GM21360 (cell line): ENCODE results near the gene NGEF.

Source experiments
- ATAC-seq: cut with Tn5 transposase; IDR thresholded peaks from one replicate; pipeline ENCODE4 v1.9.1; 2021; ENCODE audit warnings: mild to moderate bottlenecking, moderate library complexity; ENCODE audit not compliant: unreplicated experiment

NGEF gene

DNA sequence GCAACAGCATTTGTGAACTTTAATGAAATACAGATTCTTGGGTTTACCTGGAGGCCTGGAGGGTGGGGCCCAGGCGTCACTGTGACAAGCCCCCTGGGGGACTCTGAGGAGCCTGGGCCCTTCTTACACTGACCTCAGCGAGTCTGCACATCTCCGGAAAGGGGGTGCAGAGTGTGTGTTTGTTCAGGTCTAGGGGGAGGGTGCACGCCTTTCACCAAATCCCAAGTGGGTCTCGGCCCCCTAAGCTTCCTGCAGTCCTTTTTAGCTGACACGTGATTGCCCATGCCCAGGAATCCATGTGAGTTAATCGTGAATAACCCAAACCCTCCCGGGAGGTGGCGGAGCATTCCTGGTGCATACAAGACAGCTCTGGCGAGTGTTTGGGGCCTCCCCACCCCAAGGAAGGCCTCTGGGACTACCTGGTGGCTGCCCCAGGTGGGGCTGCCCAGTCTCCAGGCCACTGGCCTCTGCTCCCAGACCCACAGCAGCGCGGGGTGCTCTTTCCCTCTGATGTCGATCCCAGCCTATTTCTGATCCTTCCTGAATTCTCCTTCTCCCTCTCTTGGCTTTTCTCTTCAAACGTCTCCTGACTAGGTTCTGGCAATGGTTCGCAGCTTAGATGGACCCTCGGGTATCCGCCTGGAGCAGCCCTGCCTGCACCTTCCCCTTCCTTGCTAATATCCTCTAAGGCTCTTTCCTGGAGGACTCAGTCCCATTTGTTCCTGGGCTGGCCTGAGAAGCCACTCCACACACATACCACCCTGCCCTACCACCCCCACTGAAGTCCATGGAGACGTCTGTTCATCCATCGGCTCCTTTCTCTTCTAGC lies 10.0 kb downstream of the NGEF start:
- ATAC-seq, result no peak

DNA sequence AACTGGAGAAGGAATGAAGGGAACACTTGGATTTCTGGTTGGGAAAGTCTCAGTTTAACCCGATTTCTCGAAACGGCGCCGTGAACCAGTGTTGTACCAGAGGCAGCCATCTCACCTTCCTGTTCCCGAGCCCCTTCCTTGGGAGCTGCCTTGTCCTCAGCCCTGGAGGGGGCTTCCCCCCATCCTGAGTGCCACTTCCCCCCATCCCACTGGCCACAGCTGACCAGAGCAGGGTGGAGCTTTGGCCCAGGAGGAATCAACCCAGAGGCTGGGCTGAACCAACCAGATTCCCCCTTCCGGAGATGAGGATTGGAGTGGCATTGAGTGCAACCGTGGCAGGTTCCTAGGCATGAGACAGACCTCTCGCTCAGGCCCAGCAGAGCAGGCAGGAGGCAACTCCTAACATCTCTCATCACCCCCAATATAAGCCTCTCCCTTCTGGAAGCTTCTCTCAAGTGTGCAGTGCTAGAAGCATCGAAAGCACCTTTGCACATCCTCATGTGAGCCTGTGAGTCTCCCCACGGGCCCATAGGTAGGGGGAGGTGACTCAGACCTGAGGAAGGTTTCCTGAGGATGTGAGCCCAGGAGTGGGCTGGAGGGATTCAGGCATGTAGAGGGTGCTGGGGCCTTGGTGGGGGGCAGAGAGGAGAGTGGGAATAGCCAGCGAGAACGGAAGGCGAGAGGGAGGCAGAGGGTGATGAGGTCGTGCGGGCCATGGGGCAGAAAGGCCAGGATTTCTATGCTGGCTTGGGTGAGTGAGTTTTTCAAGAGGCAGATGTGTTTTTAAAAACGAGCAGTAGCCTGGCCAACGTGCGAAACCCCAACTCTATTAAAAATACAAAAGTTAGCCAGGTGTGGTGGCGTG lies 11.9 kb downstream of the NGEF start:
- no peak for ATAC-seq

DNA sequence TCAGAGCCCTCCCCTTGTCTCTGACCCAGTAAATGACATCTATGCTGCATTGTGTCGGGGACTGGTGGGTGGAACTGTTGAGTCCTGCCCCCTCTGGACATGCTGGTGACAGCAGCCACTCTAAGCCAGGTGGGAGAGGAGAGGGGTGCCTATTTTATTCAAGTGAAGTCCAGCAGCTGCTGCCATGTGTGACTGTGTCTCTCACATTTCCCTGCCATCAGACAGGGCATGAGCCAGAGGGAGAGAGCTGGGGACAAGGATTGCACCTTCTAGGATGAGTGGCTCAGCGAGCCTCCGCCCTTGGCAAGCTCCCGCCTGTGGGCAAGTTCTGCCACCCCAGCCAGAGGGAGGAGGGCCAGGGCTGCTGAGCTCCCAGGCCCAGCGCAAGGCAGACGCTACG lies 13.7 kb downstream of the NGEF start:
- no peak for ATAC-seq

DNA sequence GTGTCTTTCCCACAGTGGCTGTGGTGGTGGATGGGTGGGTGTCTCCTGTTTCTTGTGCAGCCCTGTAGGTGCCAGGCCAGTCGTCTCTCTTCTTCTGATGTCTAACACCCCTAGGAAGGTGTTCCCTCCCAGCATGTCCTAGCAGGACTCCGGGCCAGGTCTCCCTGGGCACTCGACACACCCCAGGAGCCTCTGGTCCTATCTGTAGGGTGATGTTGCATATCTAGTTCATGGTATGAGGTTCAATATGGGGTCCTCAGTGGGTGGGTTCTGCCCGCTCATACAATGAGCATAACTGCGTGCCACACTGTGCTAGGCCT lies 14.4 kb downstream of the NGEF start:
- no peak for ATAC-seq

DNA sequence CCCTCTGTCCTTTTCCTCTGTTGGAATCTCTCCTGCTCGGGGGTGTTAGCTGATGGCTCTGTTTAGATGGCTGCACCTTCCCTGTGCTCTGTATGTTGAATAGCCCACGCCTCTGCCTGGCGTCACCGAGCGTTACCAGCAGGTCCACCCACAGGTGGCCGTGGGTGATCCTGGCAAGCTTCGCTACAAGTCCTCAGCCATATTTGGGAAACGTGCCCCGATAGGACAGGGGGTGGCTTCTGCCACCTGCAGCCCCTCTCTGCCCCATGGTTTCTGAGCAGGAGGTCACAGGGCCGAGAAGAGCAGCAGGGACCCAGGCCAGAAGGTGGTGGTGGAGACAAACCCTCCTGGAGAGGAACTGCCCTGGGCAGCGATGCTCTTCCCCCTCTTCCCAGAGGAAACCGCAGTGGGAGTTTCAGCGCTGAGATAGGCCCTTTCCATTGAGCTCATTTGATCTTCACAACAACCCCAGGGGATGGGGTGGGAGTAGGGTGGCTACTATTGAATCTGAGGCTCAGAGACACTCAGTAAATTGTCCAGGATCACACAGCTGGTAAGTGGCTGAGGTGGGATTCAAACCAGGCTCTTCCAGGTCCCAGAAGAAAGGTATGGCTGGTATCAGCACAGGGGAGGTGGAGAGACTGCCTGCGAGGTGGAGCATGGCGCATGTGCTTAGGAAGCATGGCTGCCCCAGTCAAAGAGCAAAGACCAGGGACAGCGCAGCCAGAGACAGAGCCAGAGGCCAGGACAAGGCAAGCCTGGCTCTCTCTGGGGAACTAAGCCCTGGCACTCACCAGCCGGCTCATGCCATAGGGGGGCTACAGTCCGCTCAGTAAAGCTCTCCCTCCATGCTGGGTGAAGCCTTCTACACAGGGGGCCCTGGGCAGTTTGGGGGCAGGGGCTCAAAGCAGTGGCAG lies 15.0 kb downstream of the NGEF start:
- no peak for ATAC-seq

DNA sequence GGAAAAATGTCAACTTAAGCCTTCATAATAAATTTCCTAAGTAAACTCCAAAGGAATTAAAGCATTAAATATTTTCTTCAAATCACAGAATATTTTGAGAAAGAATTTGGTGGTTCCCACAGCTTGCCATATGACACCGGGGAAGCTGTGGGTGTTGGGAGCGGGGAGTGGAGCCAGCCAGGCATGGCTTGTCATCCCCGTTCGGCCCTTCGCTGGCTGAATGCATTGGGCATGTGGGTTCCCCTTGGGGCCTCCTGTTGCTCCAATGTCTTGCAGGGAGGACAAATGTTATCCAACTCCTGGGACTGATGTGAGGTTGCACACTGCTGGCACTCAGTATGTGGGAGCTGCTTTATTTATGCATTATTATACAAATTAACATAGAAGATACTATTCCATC lies 18.6 kb downstream of the NGEF start:
- no peak for ATAC-seq

DNA sequence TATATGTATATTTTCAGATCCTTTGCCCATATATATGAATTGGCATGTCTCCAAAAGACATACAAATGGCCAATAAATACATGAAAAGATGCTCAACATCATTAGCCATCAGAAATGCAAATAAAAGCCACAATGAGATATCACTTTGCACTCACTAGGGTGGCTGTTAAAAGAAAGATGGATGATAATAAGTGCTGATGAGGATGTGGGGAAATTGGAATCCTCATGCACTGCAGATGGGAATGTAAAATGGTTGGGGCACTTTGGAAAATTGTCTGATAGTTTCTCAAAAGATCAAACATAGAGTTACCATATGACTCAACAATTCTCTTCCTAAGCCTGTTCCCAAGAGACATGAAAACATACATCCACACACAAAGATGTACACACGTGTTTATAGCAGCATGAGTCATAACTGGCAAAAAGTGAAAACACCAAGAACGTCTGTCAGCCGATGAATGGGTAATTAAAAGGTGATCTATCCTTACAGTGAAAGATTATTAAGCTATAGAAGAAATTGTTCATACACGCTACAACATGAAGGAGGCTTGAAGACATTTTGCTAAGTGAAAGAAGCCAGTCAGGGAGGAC lies 19.7 kb downstream of the NGEF start:
- no peak for ATAC-seq

DNA sequence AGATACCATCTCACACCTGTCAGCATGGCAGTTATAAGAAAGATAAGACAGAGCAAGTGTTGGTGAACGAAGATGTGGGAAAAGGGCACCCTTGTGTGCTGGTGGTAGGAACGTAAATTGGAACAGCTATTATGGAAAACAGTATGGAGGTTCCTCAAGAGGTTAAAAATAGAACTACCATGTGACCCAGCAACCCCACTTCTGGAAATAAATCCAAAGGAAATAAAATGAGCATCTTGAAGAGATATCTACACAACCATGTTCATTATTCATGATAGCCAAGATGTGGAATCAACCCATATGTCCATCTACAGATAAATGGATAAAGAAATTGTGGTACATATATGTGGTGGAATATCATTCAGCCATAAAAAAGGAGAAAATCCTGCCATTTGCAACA lies 26.9 kb downstream of the NGEF start:
- no peak for ATAC-seq

DNA sequence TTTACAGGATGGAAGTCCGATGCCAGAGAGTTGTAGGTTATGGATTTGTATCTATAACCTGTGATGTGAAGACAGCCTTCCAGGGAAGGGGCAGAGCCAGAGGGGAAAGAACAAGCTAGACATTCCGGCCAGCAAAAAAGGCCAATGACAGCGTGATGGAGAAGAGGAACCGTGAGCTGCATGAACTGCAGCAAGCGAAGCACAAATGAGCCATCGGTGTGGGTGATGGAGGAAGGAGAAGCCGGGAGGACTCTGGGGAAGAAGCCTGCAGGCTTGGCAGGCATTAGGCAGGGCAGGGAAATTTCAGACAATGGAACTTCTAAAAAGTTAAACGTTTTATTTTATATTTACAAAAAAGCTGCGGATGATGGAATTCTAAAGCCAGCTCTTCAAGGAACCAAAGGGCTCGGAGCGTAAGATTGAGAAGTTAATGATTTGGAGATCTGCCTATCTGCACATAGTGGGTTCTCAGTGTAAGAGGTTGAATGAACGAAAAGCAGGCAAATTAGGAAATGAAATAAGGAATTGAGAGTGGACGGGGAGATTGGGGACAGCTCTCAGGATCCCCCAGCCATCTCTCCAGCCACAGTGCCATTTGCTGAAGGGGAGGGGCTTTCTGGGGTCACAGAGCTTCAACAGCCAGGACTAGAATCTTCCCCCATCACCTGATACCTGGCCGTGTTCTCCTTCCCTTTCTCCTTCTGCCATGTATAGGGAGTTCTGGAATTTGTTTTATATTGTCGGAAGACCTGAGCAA lies 28.4 kb downstream of the NGEF start:
- no peak for ATAC-seq

DNA sequence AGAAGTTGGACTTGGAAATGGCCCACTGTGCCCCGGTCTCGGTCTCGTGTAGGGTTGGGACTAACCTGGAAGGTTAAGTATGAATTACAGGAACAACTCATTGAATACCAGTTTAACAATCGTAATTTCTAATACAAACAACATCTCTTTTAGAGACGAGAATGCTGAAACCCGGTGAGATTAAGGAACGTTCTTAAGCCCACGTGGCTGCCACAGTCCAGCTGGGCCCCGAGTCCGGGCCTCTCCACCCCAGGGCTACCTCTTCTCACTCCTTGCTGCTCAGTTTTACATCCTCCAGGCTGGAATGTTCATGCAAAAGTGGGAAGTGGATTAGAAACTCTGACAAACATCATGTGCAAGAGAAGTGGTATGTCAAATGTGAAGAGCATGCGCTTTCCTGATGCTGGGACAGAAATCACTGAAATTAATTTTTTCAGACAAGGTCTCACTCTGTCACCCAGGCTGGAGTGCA lies 29.4 kb downstream of the NGEF start:
- ATAC-seq, result no peak

DNA sequence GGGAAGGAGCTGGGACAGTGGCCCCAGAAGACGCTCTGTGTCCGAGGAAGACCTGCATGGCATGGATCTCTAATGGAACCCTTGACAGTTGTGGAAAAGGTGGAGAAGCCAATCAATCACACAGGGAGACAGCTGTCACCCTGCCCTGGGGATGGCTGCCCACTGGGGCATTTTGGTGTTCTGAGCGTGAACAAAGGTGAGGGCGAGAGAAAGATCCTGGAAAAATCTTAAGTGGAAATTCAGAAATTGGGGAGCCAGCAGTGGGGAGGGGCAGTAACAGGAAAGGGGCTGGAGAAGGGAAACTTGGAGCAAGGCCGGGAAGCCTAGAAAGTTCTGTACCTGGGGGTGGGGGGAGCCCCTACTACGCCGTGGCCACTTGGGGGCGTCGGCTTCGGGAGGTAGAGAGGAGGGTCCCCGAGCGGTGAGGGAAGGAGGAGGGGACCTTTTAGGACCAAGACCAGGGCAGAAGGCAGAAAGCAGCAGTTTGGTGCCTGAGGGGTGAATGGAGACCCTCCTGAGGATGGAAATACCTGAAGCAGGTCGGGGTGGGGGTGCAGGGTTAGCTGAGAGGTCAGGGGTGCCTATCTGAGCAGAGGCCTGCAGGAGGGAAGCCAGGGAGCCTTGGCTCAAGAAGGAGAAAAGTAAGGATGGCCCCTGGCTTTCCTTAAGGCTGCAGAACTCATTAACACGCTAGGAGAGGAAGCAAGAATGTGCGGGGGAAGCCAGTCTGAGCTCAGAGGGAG lies 30.0 kb downstream of the NGEF start:
- no peak for ATAC-seq

DNA sequence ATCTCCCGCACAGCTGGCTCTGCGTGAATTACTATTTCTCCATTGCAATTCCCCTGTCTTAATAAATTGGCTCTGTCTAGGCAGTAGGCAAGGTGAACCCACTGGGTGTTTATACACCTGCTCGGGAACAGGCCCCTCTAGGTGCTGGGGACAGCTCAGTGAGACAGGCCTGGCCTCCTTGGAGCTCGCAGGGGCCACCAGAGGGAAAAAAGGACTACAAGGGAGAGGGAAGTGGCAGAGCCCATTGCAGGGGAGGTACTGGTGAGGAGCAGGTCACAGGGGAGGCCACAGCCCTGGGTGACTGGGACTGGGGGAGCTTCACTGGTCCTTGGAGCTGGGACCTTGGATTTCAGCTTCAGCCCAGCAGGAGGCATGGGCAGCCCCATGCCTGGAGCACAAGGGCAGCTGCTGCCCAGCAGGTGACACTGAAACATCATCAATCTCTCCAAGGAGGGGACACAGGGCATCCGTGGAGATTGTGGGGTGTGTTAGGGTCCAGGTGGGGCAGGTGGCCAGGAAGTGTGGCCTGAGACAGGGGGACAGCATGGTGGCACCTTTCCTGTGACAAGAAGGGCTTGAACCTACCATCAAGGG lies 31.2 kb downstream of the NGEF start:
- no peak for ATAC-seq

DNA sequence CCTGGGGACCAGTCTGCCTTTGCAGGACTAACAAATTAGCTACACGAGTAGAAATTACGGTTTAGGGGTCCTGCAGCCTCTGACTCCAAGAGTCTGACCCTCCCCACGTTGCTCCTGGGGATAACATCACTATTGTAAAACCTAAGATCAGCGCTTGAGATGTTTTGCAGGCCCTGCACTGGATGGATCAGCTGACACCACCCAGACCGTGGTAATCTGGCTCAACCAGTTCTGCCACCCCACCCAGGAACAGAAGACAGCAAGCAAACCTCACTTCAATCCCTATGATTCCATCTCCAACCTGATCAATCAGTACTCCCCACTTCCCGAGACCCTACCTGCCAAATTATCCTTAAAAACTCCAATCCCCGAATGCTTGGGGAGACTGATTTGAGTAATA lies 31.7 kb downstream of the NGEF start:
- no peak for ATAC-seq

DNA sequence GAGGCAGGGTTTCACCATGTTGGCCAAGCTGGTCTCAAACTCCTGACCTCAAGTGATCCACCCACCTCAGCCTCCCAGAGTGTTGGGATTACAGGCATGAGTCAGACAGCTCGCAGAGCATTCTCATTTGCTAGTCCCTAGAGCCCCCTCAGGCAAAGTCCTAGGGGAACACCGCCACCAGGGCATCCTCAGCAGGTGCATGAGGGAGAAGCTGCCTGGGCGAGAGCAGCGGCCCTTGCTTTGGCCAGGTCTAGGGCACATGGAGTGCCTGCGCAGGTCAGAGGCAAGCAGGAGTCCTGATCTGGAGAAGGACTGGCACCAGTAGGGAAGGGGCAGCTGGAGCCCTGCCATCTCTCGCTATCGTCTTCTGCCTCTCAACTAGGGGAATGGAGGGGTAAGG lies 32.4 kb downstream of the NGEF start:
- no peak for ATAC-seq

DNA sequence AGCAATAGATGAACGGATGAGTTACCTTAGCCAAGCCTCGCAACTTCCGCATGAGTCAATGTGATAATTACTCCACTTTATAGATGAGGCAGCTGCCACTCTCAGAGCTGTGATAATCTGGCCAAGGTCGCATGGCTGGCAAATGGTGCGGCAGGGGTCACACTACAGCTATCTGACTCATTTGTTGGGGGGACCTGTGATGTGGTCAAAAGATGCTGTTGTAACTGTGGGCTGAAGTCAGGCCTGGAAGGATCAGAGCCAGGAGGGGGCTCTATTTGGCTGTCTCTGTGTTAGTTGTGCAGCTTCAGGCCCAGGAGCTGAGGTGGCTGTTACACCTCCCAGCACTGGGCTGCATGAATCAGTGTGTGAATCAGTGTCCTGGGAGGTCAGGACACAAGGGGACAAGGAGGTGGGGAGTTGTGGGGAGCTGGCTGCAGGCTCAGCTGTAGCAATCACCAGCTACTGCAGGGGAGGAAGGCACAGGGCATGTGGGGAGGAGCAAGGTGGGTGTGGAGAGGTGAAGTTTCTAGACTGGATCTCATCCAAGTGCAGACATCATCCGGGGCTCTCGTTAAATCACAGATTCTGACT lies 33.1 kb downstream of the NGEF start:
- ATAC-seq, result no peak

DNA sequence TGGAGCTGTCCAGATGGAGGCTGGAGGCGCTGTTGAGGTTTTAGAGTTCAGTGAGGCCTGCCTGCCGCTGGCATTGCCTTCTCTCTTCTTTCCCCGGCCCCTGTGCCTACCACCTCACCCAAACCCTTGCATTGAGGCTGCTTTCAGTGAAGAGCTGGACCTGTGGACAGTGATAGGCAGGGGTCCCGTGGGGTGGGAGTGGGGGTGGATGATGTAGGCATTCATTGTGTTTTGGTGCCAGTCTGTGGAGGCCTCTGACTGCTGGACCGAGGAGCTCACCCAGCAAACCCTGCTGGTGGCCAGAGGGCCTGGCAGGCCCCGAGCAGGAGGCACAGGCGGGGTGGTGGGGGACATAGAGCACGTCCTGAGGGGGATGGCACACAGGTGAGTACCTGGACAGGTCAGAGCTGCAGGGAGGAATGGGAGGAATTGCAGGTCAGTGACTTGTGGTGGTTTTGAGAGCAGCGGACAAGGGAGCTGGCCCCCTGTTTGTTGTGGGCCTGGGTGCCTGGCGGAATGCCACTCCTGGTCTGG lies 35.6 kb downstream of the NGEF start:
- ATAC-seq, result no peak

DNA sequence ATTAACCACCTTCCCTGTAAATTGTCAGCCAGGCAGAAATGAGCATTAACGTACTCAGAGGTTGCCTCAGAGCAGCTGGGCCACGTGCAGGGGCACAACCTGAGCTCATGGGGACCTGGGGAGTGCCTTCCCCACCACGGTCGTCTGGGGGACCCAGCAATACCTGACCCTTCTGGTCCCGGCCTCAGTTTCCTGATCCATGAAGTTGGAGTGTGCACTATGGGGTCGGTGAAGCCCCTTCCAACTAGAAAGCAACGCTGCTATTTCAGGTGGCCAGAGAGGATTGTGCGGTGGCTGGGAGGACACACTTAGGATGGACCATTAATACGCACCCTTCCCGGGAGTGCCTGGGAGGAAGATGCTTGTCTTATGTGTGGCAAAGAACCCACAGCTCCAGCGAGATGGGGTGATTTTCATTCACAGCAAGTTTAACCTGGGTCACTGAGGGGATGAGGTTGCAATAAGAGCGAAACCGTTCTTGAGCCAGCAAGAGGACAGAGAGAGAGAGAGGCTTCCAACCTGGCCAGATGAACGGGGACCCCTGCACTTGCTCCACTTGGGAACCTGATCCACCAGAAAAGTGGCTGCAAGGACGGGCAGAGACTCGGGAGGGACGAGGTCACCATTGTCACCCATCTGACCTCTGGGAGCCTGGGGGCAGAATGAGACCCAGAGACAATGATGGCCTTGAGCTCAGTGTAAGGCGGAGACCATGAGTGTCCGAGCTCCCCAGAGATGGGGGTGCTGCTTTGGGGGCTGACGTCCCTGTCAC lies 36.2 kb downstream of the NGEF start:
- no peak for ATAC-seq

DNA sequence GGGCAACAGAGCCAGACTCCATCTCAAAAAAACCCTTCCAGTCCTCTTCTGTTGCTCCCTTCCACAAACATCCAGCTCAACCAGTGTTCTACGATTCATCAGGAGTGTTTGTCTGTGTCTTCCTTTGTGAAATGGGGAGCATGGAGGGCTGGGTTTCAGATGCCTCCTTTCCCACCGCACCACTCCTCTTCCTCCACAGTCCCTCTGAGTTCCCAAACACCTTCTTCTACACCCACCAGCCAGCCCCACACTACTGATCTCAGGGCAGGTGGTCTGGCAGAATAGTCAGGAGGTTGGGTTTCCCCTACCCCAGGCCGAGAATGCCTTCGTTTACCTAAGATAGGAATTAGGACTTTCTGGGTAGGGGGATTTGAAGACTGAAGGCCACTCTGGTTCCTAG lies 36.9 kb downstream of the NGEF start:
- no peak for ATAC-seq
